Uterus (tissue), 4 donors: ENCODE data around the gene PEX10. TPM values are rescaled to one million over a fixed set of nuclear protein-coding genes. Genes with fewer than 3 reads are reported as not detected.

Experiments
- DNase-seq, 2 donors: peaks; one replicate each; pipeline ENCODE4 v3.0.0-alpha.2; 2019 to 2020
- H3K27ac ChIP-seq, 2 donors: fragments of 200-600 bp; sonication (generic); 1 replicate in 1 of 2; 2 replicates in 1 of 2; pipeline ENCODE4 v1.5.1; 2016 to 2018
- H3K27me3 ChIP-seq, 2 donors: fragments of 200-600 bp; sonication (generic); one replicate each; pipeline ENCODE4 v1.5.1; 2018 to 2019; ENCODE audit warnings: control low read depth in 1 of 2
- H3K36me3 ChIP-seq, 2 donors: fragments of 200-600 bp; sonication (generic); one replicate each; pipeline ENCODE4 v1.5.1; 2019; ENCODE audit warnings: control low read depth in 1 of 2
- H3K4me1 ChIP-seq, 2 donors: fragments of 200-600 bp; sonication (generic); one replicate each; pipeline ENCODE4 v1.5.1; 2018 to 2019; ENCODE audit warnings: control low read depth in 1 of 2
- H3K4me3 ChIP-seq, 2 donors: fragments of 200-600 bp; sonication (generic); 1 replicate in 1 of 2; 2 replicates in 1 of 2; pipeline ENCODE4 v1.5.1; 2018 to 2019; ENCODE audit warnings: mild to moderate bottlenecking in 1 of 2
- H3K9me3 ChIP-seq, 2 donors: fragments of 200-600 bp; sonication (generic); one replicate each; pipeline ENCODE4 v1.5.1; 2019; ENCODE audit warnings: control low read depth in 1 of 2
- POLR2A ChIP-seq, 2 donors: fragments of 450-650 bp; IDR thresholded peaks; one replicate each; pipeline ENCODE4 v1.6.1; 2016; ENCODE audit warnings: antibody characterized with exemption in 2 of 2, mild to moderate bottlenecking in 1 of 2, moderate library complexity in 1 of 2
- intact Hi-C: fragments of 100-400 bp; cut with DNase I; formaldehyde crosslinking; loops from one replicate; pipeline ENCODE4 v1.15.1; 2023; ENCODE audit warnings: low total_unique reads
- total RNA-seq, 4 donors: library from RNA; depleted of rRNA in 3 of 4; stranded (reverse); fragments of >200 nt in 3 of 4; gene quantifications; one replicate each; pipeline versions ENCODE4 v1.1.0 to v1.2.4, GENCODE V29; 2014 to 2023
- TF ChIP-seq, protein P1 (sequence below), 4 experiments: fragments of 200-600 bp in 2 of 4; fragments of 450-650 bp in 2 of 4; sonication (generic) in 2 of 4; IDR thresholded peaks; one replicate each; pipeline ENCODE4 v1.5.1; 2016 to 2019; ENCODE audit warnings: antibody characterized with exemption in 4 of 4, mild to moderate bottlenecking in 2 of 4, moderate library complexity in 1 of 4
- donor health status: DM: yes; HTN: yes; CAD: no.

Gene PEX10
- total RNA-seq, 4 donors from 2014 or later: 0.77 to 23.6 (median 13.2) TPM

DNA sequence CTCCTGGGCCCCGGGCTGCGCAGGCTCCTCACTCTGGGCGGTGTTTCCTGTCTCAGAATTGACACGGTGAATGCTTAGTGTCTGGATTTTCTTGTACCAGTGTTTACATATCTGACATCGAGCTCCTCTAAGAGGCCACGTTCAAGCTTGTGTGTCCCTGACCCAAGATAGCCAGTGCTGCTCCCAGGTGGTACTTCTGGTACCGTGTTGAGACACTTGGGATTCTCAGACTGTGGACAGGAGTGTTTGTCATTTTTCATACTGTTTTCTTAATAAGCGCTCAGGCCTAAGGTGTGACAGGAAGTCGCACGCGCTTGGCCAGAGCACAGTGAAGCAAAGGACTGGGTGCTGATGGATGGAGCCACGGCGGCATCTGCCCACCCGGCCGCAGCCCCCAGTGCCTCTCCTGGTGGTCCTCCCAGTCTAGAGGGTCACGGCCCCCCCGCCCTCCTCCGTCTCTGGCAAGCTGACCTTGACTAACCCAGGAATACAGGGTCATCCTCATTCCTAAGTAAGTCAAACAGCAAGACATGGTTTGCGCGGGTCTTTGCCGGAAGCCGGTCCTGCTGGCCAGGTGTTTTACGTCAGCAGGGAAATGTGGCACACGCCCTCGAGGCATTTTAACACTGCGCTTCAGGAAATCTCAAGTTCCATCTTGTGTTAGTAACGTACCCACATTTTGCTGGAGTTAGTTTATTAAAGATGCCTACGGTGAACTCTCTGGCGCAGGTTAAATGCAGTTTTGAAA lies 8.0 kb downstream of the PEX10 start:
- TF ChIP-seq POLR2A (IDR thresholded peaks at IDR 0.05): no peak
- TF ChIP-seq, protein P1, sequence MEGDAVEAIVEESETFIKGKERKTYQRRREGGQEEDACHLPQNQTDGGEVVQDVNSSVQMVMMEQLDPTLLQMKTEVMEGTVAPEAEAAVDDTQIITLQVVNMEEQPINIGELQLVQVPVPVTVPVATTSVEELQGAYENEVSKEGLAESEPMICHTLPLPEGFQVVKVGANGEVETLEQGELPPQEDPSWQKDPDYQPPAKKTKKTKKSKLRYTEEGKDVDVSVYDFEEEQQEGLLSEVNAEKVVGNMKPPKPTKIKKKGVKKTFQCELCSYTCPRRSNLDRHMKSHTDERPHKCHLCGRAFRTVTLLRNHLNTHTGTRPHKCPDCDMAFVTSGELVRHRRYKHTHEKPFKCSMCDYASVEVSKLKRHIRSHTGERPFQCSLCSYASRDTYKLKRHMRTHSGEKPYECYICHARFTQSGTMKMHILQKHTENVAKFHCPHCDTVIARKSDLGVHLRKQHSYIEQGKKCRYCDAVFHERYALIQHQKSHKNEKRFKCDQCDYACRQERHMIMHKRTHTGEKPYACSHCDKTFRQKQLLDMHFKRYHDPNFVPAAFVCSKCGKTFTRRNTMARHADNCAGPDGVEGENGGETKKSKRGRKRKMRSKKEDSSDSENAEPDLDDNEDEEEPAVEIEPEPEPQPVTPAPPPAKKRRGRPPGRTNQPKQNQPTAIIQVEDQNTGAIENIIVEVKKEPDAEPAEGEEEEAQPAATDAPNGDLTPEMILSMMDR (IDR thresholded peaks at IDR 0.05): no peak
- no peaks in the 10 kb centered on the region for H3K9me3 ChIP-seq
- no peaks in the 10 kb centered on the region for H3K4me1 ChIP-seq
- no peak overlapping the region for H3K27ac ChIP-seq
- intact Hi-C loops: no loop called here
- no peaks in the 10 kb centered on the region for H3K27me3 ChIP-seq
- no peaks in the 10 kb centered on the region for H3K36me3 ChIP-seq
- no peak overlapping the region for H3K4me3 ChIP-seq
- DNase-seq: no peak

DNA sequence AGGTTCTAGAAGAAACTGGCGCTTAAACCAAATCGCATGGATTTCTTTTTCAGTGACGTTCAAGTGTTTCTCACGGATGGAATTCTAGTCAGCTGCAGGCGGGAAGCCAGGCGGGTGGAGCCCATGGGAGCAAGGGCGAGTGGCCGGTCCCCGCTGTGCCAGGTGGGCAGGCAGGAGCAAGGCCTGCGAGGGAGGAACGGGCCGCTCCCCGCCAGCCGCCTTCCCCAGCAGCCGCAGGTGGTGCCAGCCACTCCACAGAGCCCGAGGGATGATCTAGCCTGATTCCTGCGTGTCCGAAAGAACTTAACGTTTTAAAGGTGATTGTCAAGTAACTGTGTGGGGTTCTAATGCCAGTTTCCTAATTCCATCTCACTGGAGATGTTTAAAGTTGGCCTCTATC lies 9.1 kb downstream of the PEX10 start:
- intact Hi-C loops: no loop called here
- Histone ChIP-seq H3K27ac (no peak overlapping the region), H3K36me3 (no peaks in the 10 kb centered on the region), H3K9me3 (no peaks in the 10 kb centered on the region), H3K4me3 (no peak overlapping the region), H3K4me1 (no peaks in the 10 kb centered on the region), H3K27me3 (no peaks in the 10 kb centered on the region)
- DNase-seq: no peak
- TF ChIP-seq, protein P1 (IDR thresholded peaks at IDR 0.05): no peak
- TF ChIP-seq POLR2A (IDR thresholded peaks at IDR 0.05): no peak

DNA sequence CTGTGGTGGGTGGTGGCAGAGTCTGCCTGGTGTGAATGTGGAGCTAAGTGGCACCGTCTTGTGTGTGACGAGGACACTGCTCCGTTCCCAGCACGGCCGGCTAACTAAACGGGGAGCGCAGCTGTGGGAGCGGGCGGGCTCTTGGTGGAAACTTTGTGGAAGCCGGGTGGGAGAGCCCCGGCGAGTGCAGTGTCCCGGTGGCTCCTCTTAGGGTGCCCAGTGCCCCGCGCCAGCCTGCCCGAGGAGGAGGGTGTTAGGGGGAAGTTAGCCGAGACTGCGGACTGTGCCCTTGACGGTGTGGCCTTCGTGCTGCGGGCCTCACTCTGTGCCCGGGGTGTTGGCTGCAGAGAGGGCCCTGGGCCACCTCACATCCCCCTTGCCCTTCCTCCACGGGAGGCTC lies 9.9 kb downstream of the PEX10 start:
- Histone ChIP-seq H3K36me3 (no peaks in the 10 kb centered on the region), H3K4me3 (no peak overlapping the region), H3K4me1 (no peaks in the 10 kb centered on the region), H3K27me3 (no peaks in the 10 kb centered on the region), H3K27ac (no peak overlapping the region), H3K9me3 (no peaks in the 10 kb centered on the region)
- TF ChIP-seq, protein P1 (IDR thresholded peaks at IDR 0.05): no peak
- TF ChIP-seq POLR2A (IDR thresholded peaks at IDR 0.05): no peak
- intact Hi-C loops: no loop called here
- no peak for DNase-seq

DNA sequence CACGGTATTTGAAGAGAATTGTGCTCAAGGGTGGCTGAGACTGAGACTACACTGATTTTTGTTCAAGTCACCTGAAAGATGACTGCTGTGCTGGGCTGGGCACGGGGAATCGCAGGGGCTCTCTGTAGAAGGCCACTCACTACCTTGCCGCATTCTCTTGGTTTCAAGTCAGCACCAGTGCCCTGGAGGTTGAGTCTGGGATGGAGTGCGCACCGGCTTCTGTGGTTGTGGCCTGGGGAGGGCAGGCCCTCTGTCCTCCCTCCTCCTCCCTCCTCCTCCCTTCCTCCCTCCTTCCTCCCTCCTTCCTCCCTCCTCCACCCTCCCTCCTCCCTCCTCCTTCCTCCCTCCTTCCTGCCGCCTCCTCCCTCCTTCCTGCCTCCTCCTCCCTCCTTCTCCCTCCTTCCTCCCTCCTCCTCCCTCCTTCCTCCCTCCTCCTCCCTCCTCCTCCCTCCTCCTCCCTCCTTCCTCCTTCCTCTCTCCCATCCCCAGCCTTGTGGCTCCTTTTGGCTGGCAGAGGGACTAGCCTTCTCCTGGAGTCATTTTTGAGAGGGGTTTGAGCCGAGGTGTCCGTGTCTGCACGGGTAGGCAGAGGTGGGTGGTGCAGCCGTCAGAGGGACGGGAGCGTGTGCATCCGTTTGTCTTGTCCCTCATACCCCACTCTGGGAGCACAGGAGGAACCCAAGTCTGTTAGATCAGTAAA lies 11.3 kb downstream of the PEX10 start:
- H3K9me3 ChIP-seq: no peaks in the 10 kb centered on the region
- H3K4me3 ChIP-seq: no peak overlapping the region
- no peaks in the 10 kb centered on the region for H3K36me3 ChIP-seq

DNA sequence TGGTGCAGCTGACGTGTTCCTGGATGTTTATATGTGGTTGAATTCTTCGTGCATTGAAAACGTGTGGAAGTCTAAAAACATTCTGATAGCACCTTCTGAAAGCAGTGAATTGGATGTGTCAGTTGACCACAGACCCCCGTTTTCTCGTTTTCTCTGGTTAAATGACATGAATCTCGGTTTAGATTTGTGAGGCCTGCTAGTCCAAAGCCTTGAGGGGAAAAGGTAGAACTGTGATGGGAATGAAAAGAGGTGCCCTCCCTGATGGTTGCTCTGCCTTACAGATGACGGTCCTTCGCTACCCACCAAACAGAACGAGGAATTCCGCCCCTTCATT lies 11.8 kb downstream of the PEX10 start:
- no peaks in the 10 kb centered on the region for H3K9me3 ChIP-seq
- intact Hi-C loops: no loop called here
- no peak for DNase-seq
- TF ChIP-seq, protein P1 (IDR thresholded peaks at IDR 0.05): no peak
- TF ChIP-seq POLR2A (IDR thresholded peaks at IDR 0.05): no peak
- H3K27ac ChIP-seq: no peak overlapping the region
- no peaks in the 10 kb centered on the region for H3K36me3 ChIP-seq
- no peaks in the 10 kb centered on the region for H3K27me3 ChIP-seq
- H3K4me3 ChIP-seq: no peak overlapping the region
- no peaks in the 10 kb centered on the region for H3K4me1 ChIP-seq

More for the DNA sequence above, 11.3 kb downstream of the PEX10 start:
- TF ChIP-seq POLR2A (IDR thresholded peaks at IDR 0.05): no peak
- Histone ChIP-seq H3K27ac (no peak overlapping the region), H3K27me3 (no peaks in the 10 kb centered on the region), H3K4me1 (no peaks in the 10 kb centered on the region)
- intact Hi-C loops: no loop called here
- no peak for DNase-seq
